ENCODE data around the gene CRYL1.

The CRYL1 gene

GRCh38 chr13:20491926-20492435 is 33.7 kb downstream of the CRYL1 start:
- DNase-seq = no peak

DNA sequence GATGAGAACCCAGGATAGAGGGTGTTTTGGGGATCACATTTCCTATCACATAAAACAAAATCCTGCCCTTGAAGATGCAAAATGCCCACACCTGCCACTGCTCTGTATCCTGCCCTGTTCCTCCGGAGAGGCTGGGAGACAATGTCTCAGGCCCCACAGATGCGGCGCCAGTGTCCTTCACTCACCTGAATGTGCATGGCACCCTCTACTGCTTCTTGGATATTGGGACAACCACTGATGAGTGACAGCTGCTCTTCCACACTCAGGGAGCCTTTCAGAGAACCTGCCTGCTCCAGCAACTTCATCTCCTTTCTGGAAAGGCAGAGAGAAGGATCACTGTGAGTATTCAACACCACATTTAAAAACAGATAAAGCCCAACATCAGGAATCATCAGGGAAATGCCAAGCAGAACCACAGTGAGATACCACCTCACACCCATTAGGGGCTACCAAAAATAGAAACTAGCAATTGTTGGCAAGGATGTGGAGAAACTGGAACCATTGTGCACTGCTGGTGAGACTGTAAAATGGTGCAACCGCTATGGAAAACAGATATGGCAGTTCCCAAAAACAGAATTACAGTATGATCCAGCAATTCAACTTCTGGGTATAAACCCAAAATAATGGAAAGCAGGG is 36.4 kb downstream of the CRYL1 start:
- no peak for DNase-seq

DNA sequence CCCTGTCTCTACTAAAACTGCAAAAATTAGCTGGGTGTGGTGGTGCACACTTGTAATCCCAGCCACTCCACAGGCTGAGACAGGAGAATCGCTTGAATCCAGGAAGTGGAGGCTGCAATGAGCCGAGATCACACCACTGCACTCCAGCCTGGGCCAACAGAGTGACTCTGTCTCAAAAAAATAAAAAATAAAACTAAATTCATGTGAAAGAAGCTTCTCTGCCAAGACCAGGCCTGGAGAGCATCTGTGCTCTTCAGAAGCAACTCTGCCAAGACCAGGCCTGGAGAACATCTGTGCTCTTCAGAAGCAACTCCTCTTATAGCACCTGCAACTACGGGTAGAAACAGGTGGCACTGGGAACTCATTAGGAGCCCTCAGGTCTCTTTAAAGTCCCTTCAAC is 37.7 kb downstream of the CRYL1 start:
- no peak for DNase-seq

DNA sequence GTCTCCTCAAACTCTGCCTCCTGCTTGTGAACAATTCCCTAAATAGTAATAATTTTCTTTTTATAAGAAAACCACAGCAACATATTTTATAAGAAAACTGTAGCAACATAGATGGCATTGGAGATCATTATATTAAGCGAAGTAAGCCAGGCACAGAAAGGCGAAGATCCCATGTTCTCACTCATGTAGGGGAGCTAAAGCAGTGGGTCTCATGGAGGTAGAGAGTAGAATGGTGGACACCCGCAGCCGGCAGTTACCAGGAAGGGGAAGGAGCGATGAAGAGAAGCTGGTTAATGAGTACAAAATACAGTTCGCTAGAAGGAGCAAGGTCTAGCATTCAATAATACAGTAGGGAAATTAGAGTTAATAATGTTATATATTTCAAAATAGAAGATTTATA is 42.9 kb downstream of the CRYL1 start:
- DNase-seq = no peak

DNA sequence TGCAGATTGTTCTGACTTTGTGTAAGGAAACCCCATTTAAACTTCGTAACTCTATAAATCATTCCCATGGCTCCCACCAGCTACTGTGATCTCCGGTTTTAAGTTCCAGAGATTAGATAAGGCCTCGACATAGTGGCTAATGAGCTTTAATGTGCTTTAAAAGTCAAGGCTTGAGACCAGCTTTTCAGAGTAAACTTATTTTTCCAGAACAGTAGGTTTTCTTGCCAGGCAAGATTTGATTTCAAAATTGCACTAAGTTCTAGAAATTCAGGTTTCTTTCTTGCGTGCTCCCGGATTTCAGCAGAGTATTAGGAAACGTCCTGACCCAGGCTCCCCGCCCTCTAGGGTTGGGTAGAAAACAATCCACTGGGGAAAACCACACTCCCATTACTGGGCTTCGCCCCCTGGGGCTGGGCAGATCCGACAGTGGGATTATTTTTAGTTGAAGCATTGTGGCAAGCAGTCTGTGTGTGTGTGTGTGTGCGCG is 43.3 kb downstream of the CRYL1 start:
- DNase-seq = no peak

GRCh38 chr13:20477394-20477793 is 48.3 kb downstream of the CRYL1 start:
- no peak for DNase-seq

GRCh38 chr13:20475927-20476691 is 49.5 kb downstream of the CRYL1 start:
- DNase-seq = no peak

GRCh38 chr13:20474515-20474914 is 51.1 kb downstream of the CRYL1 start:
- DNase-seq = no peak

GRCh38 chr13:20473888-20474287 is 51.8 kb downstream of the CRYL1 start:
- DNase-seq = no peak

GRCh38 chr13:20473139-20473538 is 52.5 kb downstream of the CRYL1 start:
- no peak for DNase-seq

GRCh38 chr13:20472531-20472930 is 53.1 kb downstream of the CRYL1 start:
- DNase-seq = no peak

- no peak for DNase-seq
Measured at GRCh38 chr13:20470136-20470535, 55.5 kb downstream of the CRYL1 start.

GRCh38 chr13:20466371-20466770 is 59.3 kb downstream of the CRYL1 start:
- DNase-seq = no peak

DNA sequence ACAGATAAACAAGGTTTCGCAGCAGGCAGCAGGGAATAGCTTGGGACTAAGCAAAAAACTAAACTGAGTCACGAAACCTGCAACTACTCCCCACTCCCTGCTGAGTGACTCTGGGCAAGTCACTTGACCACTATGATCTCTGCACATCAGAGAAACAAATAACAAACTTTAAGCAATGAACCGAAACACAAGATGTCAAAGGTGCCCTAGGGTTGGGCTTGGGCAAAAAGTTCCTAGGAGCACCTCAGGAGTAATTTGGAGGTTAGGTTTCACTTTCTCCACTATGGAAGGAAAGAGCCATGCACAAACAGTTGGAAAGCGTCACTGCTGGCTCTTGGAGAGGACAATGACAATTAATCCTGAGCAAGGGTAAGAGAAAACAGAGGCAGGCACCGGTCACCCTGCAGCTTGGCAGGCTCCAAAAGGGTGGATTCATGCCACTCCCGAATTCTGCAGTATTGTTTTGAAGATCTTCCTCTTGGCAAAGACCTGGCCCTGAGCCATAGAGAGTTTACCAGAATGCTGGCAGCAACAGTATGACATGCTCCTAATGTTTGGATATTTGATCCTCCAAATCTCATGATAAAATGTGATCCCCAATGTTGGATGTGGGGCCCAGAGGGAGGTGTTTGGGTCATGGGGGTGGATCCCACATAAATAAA is 60.3 kb downstream of the CRYL1 start:
- DNase-seq = no peak

GRCh38 chr13:20462921-20463320 is 62.7 kb downstream of the CRYL1 start:
- no peak for DNase-seq

DNA sequence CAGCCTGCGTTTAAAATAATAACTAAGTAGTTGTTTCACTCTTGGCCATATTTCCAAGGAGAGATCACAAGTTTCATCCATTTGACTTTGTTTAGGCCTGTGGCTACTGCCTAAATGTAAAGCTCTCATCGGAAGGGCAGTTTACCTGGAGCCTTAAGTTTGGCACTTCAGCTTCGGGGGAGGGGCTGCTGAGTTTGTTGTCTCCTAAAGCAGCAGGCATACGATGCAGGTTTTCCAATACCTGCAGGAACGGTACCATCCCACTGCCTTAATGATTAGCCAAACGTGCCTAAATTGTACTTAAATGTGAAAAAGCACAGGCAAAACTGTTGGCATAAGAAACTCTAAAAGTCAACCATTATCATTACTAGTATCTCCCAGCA is 63.1 kb downstream of the CRYL1 start:
- no peak for DNase-seq

- DNase-seq = no peak
Measured at GRCh38 chr13:20461860-20462532, 63.7 kb downstream of the CRYL1 start.

GRCh38 chr13:20461481-20461859 is 64.2 kb downstream of the CRYL1 start:
- DNase-seq = no peak

GRCh38 chr13:20460761-20461160 is 64.9 kb downstream of the CRYL1 start:
- no peak for DNase-seq

- no peak for DNase-seq
Measured at GRCh38 chr13:20457670-20458069, 68.0 kb downstream of the CRYL1 start.

- no peak for DNase-seq
Measured at GRCh38 chr13:20456737-20457136, 68.9 kb downstream of the CRYL1 start.

DNA sequence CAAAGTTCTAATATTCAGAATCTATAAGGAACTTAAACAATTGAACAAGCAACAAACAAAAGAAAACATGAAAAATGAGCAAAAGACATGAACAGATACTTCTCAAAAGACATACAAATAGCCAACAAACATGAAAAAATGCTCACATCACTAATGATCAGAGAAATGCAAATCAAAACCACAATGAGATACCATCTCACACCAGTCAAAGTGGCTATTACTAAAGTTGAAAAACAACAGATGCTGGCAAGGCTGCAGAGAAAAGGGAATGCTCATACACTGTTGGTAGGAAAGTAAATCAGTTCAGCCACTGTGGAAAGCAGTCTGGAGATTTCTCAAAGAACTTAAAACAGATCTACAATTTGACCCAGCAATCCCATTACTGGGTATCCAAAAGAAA is 74.3 kb downstream of the CRYL1 start:
- no peak for DNase-seq

DNA sequence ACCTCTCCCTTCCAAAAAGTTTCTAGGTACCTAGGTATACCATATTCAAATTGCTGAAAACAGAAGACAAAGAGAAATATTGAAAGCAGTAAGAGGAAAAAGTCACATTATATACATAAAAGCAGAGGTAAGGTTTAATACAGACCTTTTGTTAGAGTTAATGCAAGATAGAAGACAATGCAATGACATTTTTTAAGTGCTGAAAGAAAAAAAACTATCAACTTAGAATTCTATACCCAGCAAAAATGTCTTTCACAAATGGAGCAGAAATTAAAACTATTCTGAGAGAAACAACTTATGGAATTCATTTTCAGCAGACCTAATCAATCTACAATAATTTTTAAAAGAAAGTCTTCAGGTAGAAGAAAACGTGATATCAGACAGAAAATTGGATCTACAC is 77.2 kb downstream of the CRYL1 start:
- no peak for DNase-seq
